Stimulated activated naive B cell treated with anti-CD40 and anti-IgM and Interleukin-4, amounts not matched to agents 10 μg/mL and 1 μg/mL and 100 μg/mL, for 72 hours (primary cell): ENCODE measurements around the gene APAF1.

Experiments
- ATAC-seq, 2 donors: fragments of 150-1000 bp; cut with Tn5 transposase; replicated peaks; 2 replicates each; pipeline ENCODE4 v1.10.0; 2021; ENCODE audit warnings: moderate library complexity in 1 of 2
- DNase-seq: peaks from one replicate; pipeline ENCODE4 v3.0.0; 2021
- H3K27ac Mint-ChIP-seq: one replicate; pipeline ENCODE4 v1.8.0; 2022; ENCODE audit warnings: mild to moderate bottlenecking, mixed read lengths
- H3K27me3 Mint-ChIP-seq, 2 donors: one replicate each; pipeline ENCODE4 v1.8.0; 2022; ENCODE audit warnings: mixed read lengths in 2 of 2
- H3K36me3 Mint-ChIP-seq, 2 donors: one replicate each; pipeline ENCODE4 v1.8.0; 2022; ENCODE audit warnings: mixed read lengths in 2 of 2, mild to moderate bottlenecking in 1 of 2
- H3K4me1 Mint-ChIP-seq, 2 donors: one replicate each; pipeline ENCODE4 v1.8.0; 2022; ENCODE audit warnings: mixed read lengths in 2 of 2, mild to moderate bottlenecking in 1 of 2
- H3K4me3 Mint-ChIP-seq, 2 donors: one replicate each; pipeline ENCODE4 v1.8.0; 2022; ENCODE audit warnings: mild to moderate bottlenecking in 2 of 2, mixed read lengths in 2 of 2, moderate library complexity in 1 of 2
- H3K9me3 Mint-ChIP-seq, 2 donors: one replicate each; pipeline ENCODE4 v1.8.0; 2022; ENCODE audit warnings: mixed read lengths in 2 of 2, mild to moderate bottlenecking in 1 of 2

The APAF1 gene

GRCh38 chr12:98725476-98726247, 80.6 kb downstream of the APAF1 start:
- Mint-ChIP-seq H3K9me3 (no peaks in the 10 kb centered on the region), H3K4me3 (no peak overlapping the region), H3K27ac (no peak overlapping the region), H3K4me1 (peaks cover 4 to 5% of the 10 kb centered on the region in 2 donors), H3K36me3 (peaks cover 30 to 33% of the 10 kb centered on the region in 2 donors), H3K27me3 (no peaks in the 10 kb centered on the region)
- DNase-seq (no peak), ATAC-seq (peak; percentile 78 to 84)

- no peak overlapping the region for H3K27ac Mint-ChIP-seq
- no peaks in the 10 kb centered on the region for H3K9me3 Mint-ChIP-seq
- H3K4me3 Mint-ChIP-seq = no peak overlapping the region
- H3K36me3 Mint-ChIP-seq = peaks cover 28 to 32% of the 10 kb centered on the region in 2 donors
- peaks cover 4 to 5% of the 10 kb centered on the region in 2 donors for H3K4me1 Mint-ChIP-seq
- H3K27me3 Mint-ChIP-seq = no peaks in the 10 kb centered on the region
- ATAC-seq (peak; percentile 38 to 51), DNase-seq (no peak)
These were observed 82.1 kb downstream of the APAF1 start for GRCh38 chr12:98727196-98727595.

- H3K36me3 Mint-ChIP-seq = peaks cover 25% of the 10 kb centered on the region in 2 donors
- H3K27me3 Mint-ChIP-seq = no peaks in the 10 kb centered on the region
- ATAC-seq (no peak), DNase-seq (no peak)
- H3K4me3 Mint-ChIP-seq = no peak overlapping the region
- H3K4me1 Mint-ChIP-seq = peaks cover 3 to 5% of the 10 kb centered on the region in 2 donors
- H3K27ac Mint-ChIP-seq = no peak overlapping the region
- H3K9me3 Mint-ChIP-seq = no peaks in the 10 kb centered on the region
These were observed 85.3 kb downstream of the APAF1 start for GRCh38 chr12:98730412-98730811.

GRCh38 chr12:98733667-98734350, 88.7 kb downstream of the APAF1 start:
- H3K36me3 Mint-ChIP-seq = peaks cover 20 to 23% of the 10 kb centered on the region in 2 donors
- H3K4me3 Mint-ChIP-seq = no peak overlapping the region
- no peaks in the 10 kb centered on the region for H3K4me1 Mint-ChIP-seq
- H3K27ac Mint-ChIP-seq = no peak overlapping the region
- no peak for DNase-seq
- no peak for ATAC-seq
- no peaks in the 10 kb centered on the region for H3K9me3 Mint-ChIP-seq
- no peaks in the 10 kb centered on the region for H3K27me3 Mint-ChIP-seq

- no peaks in the 10 kb centered on the region for H3K4me1 Mint-ChIP-seq
These were observed 90.7 kb downstream of the APAF1 start for GRCh38 chr12:98735821-98736220.

GRCh38 chr12:98736352-98737321, 91.5 kb downstream of the APAF1 start:
- H3K4me1 Mint-ChIP-seq = peaks cover 0 to 1% of the 10 kb centered on the region in 2 donors
- H3K9me3 Mint-ChIP-seq = peaks cover 5% of the 10 kb centered on the region in 2 donors
- H3K27me3 Mint-ChIP-seq = peaks cover 8 to 9% of the 10 kb centered on the region in 2 donors
- H3K36me3 Mint-ChIP-seq = peaks cover 11 to 16% of the 10 kb centered on the region in 2 donors
- H3K4me3 Mint-ChIP-seq = no peak overlapping the region
- no peak overlapping the region for H3K27ac Mint-ChIP-seq
- ATAC-seq (no peak), DNase-seq (no peak)

More at GRCh38 chr12:98735821-98736220, 90.7 kb downstream of the APAF1 start:
- ATAC-seq (no peak), DNase-seq (no peak)
- Mint-ChIP-seq H3K27me3 (peaks cover 0 to under 1% of the 10 kb centered on the region in 2 donors), H3K27ac (no peak overlapping the region), H3K36me3 (peaks cover 12 to 19% of the 10 kb centered on the region in 2 donors), H3K9me3 (no peaks in the 10 kb centered on the region), H3K4me3 (no peak overlapping the region)

- DNase-seq (no peak), ATAC-seq (no peak)
- peaks cover 11 to 16% of the 10 kb centered on the region in 2 donors for H3K36me3 Mint-ChIP-seq
- peaks cover 5% of the 10 kb centered on the region in 2 donors for H3K9me3 Mint-ChIP-seq
- H3K27ac Mint-ChIP-seq = no peak overlapping the region
- peaks cover 11 to 12% of the 10 kb centered on the region in 2 donors for H3K27me3 Mint-ChIP-seq
- peaks cover 0 to 2% of the 10 kb centered on the region in 2 donors for H3K4me1 Mint-ChIP-seq
- no peak overlapping the region for H3K4me3 Mint-ChIP-seq
These were observed 92.2 kb downstream of the APAF1 start for GRCh38 chr12:98737322-98737712.

- Mint-ChIP-seq H3K27me3 (peaks cover 11 to 13% of the 10 kb centered on the region in 2 donors), H3K27ac (no peak overlapping the region), H3K36me3 (peaks cover 11 to 16% of the 10 kb centered on the region in 2 donors), H3K4me1 (peaks cover 0 to 2% of the 10 kb centered on the region in 2 donors), H3K4me3 (no peak overlapping the region), H3K9me3 (peaks cover 5% of the 10 kb centered on the region in 2 donors)
- DNase-seq = no peak
- ATAC-seq = no peak
These were observed 92.9 kb downstream of the APAF1 start for GRCh38 chr12:98738002-98738401.

- H3K27me3 Mint-ChIP-seq = peaks cover 11 to 18% of the 10 kb centered on the region in 2 donors
- ATAC-seq (no peak), DNase-seq (no peak)
- H3K4me1 Mint-ChIP-seq = peaks cover 0 to 2% of the 10 kb centered on the region in 2 donors
- H3K4me3 Mint-ChIP-seq = no peak overlapping the region
- H3K27ac Mint-ChIP-seq = no peak overlapping the region
- H3K9me3 Mint-ChIP-seq = peaks cover 5% of the 10 kb centered on the region in 2 donors
- H3K36me3 Mint-ChIP-seq = peaks cover 8 to 13% of the 10 kb centered on the region in 2 donors
These were observed 93.4 kb downstream of the APAF1 start for GRCh38 chr12:98738539-98738938.

GRCh38 chr12:98740751-98741150, 95.7 kb downstream of the APAF1 start:
- Mint-ChIP-seq H3K27me3 (peaks cover 13 to 18% of the 10 kb centered on the region in 2 donors), H3K4me1 (peaks cover under 1 to 2% of the 10 kb centered on the region in 2 donors), H3K36me3 (peaks cover 3 to 6% of the 10 kb centered on the region in 2 donors), H3K9me3 (peaks cover 5% of the 10 kb centered on the region in 2 donors), H3K27ac (no peak overlapping the region), H3K4me3 (no peak overlapping the region)
- ATAC-seq (no peak), DNase-seq (no peak)

GRCh38 chr12:98741196-98741555, 96.1 kb downstream of the APAF1 start:
- ATAC-seq = peak in 1 of 2 donors; percentile 22
- Mint-ChIP-seq H3K4me1 (peaks cover 5 to 6% of the 10 kb centered on the region in 2 donors), H3K27ac (no peak overlapping the region)

GRCh38 chr12:98741556-98742265, 96.6 kb downstream of the APAF1 start:
- ATAC-seq (no peak), DNase-seq (no peak)
- Mint-ChIP-seq H3K36me3 (peaks cover 0 to 2% of the 10 kb centered on the region in 2 donors), H3K4me3 (no peak overlapping the region), H3K9me3 (peaks cover 5% of the 10 kb centered on the region in 2 donors), H3K27ac (peak overlapping the region; percentile 20), H3K27me3 (peaks cover 23 to 27% of the 10 kb centered on the region in 2 donors), H3K4me1 (peaks cover 8 to 9% of the 10 kb centered on the region in 2 donors)

More at GRCh38 chr12:98741196-98741555, 96.1 kb downstream of the APAF1 start:
- Mint-ChIP-seq H3K36me3 (peaks cover 2% of the 10 kb centered on the region in 2 donors), H3K27me3 (peaks cover 17 to 22% of the 10 kb centered on the region in 2 donors), H3K9me3 (peaks cover 5% of the 10 kb centered on the region in 2 donors), H3K4me3 (no peak overlapping the region)
- DNase-seq = no peak

GRCh38 chr12:98743362-98743953, 98.4 kb downstream of the APAF1 start:
- H3K9me3 Mint-ChIP-seq = peaks cover 5% of the 10 kb centered on the region in 2 donors
- DNase-seq (no peak), ATAC-seq (peak; percentile 64 to 66)
- no peak overlapping the region for H3K27ac Mint-ChIP-seq
- H3K4me3 Mint-ChIP-seq = no peak overlapping the region
- H3K27me3 Mint-ChIP-seq = peaks cover 40 to 44% of the 10 kb centered on the region in 2 donors
- H3K36me3 Mint-ChIP-seq = peaks cover 0 to 2% of the 10 kb centered on the region in 2 donors
- peaks cover 8 to 9% of the 10 kb centered on the region in 2 donors for H3K4me1 Mint-ChIP-seq
